ENCODE results near the gene DTWD2.

- TF ChIP-seq CTCF (IDR thresholded peaks at IDR 0.05; ENCODE audit: low read depth, low read length, poor library complexity, severe bottlenecking) = no peak
- TF ChIP-seq EZH2phosphoT487 (IDR thresholded peaks at IDR 0.05; ENCODE audit: borderline replicate concordance, low read length) = no peak
These were observed 42.9 kb upstream of the DTWD2 start for GRCh38 chr5:119031011-119031886.

Measured in DOHH2 (cell line).